Mesendoderm (in vitro differentiated cells): ENCODE measurements around the gene SMAP1.

Experiments used
- DNase-seq: peaks from one replicate; pipeline ENCODE4 v3.0.0; 2013
- H2AK5ac ChIP-seq: 2 replicates; pipeline ENCODE4 v1.6.1; 2013; ENCODE audit warnings: low read length, inconsistent platforms
- H2BK120ac ChIP-seq: 2 replicates; pipeline ENCODE4 v1.6.1; 2013; ENCODE audit warnings: low read depth, mild to moderate bottlenecking, low read length, moderate library complexity, mixed read lengths
- H2BK15ac ChIP-seq: replicated peaks from 2 replicates; pipeline ENCODE4 v1.6.1; 2013; ENCODE audit warnings: low read depth, mild to moderate bottlenecking, moderate library complexity
- H2BK5ac ChIP-seq: 2 replicates; pipeline ENCODE4 v1.6.1; 2013; ENCODE audit warnings: low read length, inconsistent platforms
- H3K18ac ChIP-seq: 2 replicates; pipeline ENCODE4 v1.6.1; 2013; ENCODE audit warnings: mild to moderate bottlenecking, low read length, mixed read lengths
- H3K23ac ChIP-seq: one replicate; pipeline ENCODE4 v1.6.1; 2013; ENCODE audit warnings: low read length
- H3K27ac ChIP-seq: 2 replicates; pipeline ENCODE4 v1.5.1; 2013; ENCODE audit warnings: low read depth, mild to moderate bottlenecking, inconsistent platforms, low read length, moderate library complexity
- H3K27me3 ChIP-seq: 2 replicates; pipeline ENCODE4 v1.6.1; 2013; ENCODE audit warnings: low read length, control low read depth, mild to moderate bottlenecking, inconsistent platforms; ENCODE audit not compliant: insufficient read depth, poor library complexity
- H3K36me3 ChIP-seq: 2 replicates; pipeline ENCODE4 v1.6.1; 2013; ENCODE audit warnings: low read length, inconsistent platforms; ENCODE audit not compliant: control insufficient read depth, insufficient read depth
- H3K4ac ChIP-seq: one replicate; pipeline ENCODE4 v1.6.1; 2013; ENCODE audit warnings: low read depth, mild to moderate bottlenecking, low read length, moderate library complexity
- H3K4me1 ChIP-seq: 2 replicates; pipeline ENCODE4 v1.6.1; 2013; ENCODE audit warnings: low read depth, low read length, inconsistent platforms; ENCODE audit not compliant: control insufficient read depth
- H3K4me2 ChIP-seq: 2 replicates; pipeline ENCODE4 v1.6.1; 2013; ENCODE audit warnings: low read length
- H3K4me3 ChIP-seq: 2 replicates; pipeline ENCODE4 v1.5.1; 2013; ENCODE audit warnings: mild to moderate bottlenecking, low read length
- H3K56ac ChIP-seq: one replicate; pipeline ENCODE4 v1.6.1; 2013; ENCODE audit warnings: low read length
- H3K79me1 ChIP-seq: 2 replicates; pipeline ENCODE4 v1.6.1; 2013; ENCODE audit warnings: low read length, inconsistent platforms
- H3K79me2 ChIP-seq: 2 replicates; pipeline ENCODE4 v1.6.1; 2013; ENCODE audit warnings: mild to moderate bottlenecking, low read length; ENCODE audit not compliant: control insufficient read depth, insufficient read depth
- H3K9ac ChIP-seq: 2 replicates; pipeline ENCODE4 v1.6.1; 2013; ENCODE audit warnings: low read length, inconsistent platforms
- H4K5ac ChIP-seq: one replicate; pipeline ENCODE4 v1.6.1; 2013; ENCODE audit warnings: low read length
- H4K8ac ChIP-seq: one replicate; pipeline ENCODE4 v1.6.1; 2013; ENCODE audit warnings: low read depth, mild to moderate bottlenecking, control low read depth, low read length, moderate library complexity
- WGBS: extraction: QIAGEN DNeasy Blood & Tissue Kit; methylation state at CpG from one replicate; pipeline ENCODE4 v1.1.7; 2013; ENCODE audit warnings: low lambda C conversion rate, missing lambda C conversion rate; ENCODE audit not compliant: insufficient coverage; ENCODE audit errors: extremely low coverage; 5-methylcytosine and 5-hydroxymethylcytosine counted together

The SMAP1 gene

DNA sequence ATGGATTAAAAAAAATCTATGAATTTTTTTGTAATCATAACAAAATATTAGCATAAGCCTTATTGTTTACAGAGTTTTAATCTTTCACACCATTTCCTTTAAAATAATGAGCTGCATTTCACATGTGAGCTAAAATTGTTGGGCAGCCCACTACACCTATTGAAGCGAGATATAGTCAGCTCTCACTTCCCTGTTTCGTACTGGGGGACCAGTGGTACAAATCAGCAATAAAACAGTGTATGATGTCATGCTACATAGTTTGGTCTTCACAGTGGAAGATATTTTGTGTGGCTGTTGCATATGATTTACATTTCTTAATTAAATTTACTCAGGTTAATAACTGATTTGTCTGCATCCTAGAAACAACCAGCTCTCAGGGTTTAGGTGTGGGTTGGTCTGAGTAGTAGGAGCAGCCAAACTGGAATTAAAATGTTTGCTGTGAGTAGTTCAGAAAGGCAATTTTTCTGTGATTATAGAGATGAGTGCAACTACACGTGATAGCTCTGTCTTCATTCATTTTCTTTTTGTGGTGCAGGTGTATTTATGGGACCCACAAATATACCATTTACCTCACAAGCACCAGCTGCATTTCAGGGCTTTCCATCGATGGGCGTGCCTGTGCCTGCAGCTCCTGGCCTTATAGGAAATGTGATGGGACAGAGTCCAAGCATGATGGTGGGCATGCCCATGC, 189.8 kb downstream of the SMAP1 start:
- Histone ChIP-seq H3K18ac (no peak overlapping the region), H3K4me2 (no peak overlapping the region), H3K4ac (no peak overlapping the region), H2BK15ac (no peak overlapping the region), H3K79me2 (no peaks in the 10 kb centered on the region), H2BK120ac (no peak overlapping the region), H3K56ac (no peak overlapping the region), H3K36me3 (no peaks in the 10 kb centered on the region), H4K5ac (no peak overlapping the region), H4K8ac (no peak overlapping the region), H3K9ac (no peak overlapping the region), H2BK5ac (no peak overlapping the region), H3K4me3 (no peak overlapping the region), H2AK5ac (no peak overlapping the region), H3K79me1 (no peaks in the 10 kb centered on the region), H3K4me1 (no peaks in the 10 kb centered on the region), H3K23ac (no peak overlapping the region), H3K27ac (no peak overlapping the region), H3K27me3 (no peaks in the 10 kb centered on the region)
- no CpG with 5 or more reads among the region's 5 CpGs for WGBS
- no peak for DNase-seq

DNA sequence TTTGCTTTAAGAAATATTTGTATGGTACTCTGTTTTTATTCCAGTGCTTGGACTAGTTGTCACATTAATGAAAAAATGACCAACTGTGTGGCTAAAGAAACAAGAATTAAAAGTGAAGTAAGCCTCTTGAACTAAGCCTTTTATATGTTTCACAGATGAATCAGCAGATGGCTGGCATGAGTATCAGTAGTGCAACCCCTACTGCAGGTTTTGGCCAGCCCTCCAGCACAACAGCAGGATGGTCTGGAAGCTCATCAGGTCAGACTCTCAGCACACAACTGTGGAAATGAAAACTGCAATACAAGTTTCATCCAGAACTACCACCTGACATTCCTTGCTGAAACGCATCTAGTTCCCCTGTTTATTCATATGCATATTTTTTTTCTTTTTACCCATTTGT, 192.4 kb downstream of the SMAP1 start:
- H3K4me3 ChIP-seq: no peak overlapping the region
- H3K4ac ChIP-seq: no peak overlapping the region
- no peaks in the 10 kb centered on the region for H3K79me2 ChIP-seq
- H2BK120ac ChIP-seq: no peak overlapping the region
- H3K56ac ChIP-seq: no peak overlapping the region
- no peak overlapping the region for H3K18ac ChIP-seq
- H4K8ac ChIP-seq: no peak overlapping the region
- H3K4me2 ChIP-seq: no peak overlapping the region
- no peak overlapping the region for H3K9ac ChIP-seq
- no peak overlapping the region for H4K5ac ChIP-seq
- H2AK5ac ChIP-seq: no peak overlapping the region
- DNase-seq: no peak
- H3K79me1 ChIP-seq: no peaks in the 10 kb centered on the region
- no peak overlapping the region for H3K23ac ChIP-seq
- H3K27ac ChIP-seq: no peak overlapping the region
- H3K27me3 ChIP-seq: no peaks in the 10 kb centered on the region
- WGBS: no CpG with 5 or more reads among the region's 1 CpG
- H2BK5ac ChIP-seq: no peak overlapping the region
- H3K36me3 ChIP-seq: no peaks in the 10 kb centered on the region
- no peaks in the 10 kb centered on the region for H3K4me1 ChIP-seq
- no peak overlapping the region for H2BK15ac ChIP-seq

DNA sequence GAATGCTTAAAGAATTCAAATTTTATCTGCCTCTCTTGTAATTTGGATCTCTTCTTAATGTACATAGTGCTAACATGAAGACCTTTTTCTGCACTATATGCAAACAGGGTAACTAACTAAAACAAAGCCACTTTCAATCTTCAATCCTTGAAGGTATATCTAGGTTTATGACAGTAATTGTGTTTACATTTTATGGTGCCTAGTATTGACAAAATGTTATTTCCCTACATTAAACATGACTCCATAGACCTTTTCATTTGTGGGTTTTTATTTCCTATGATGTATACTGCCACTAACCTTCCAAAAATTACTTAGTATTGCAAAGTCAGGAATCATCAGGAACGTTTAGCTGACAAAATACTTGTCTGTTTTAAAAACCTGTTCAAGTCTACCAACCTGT, 193.2 kb downstream of the SMAP1 start:
- Histone ChIP-seq H2BK15ac (no peak overlapping the region), H3K79me1 (no peaks in the 10 kb centered on the region), H3K4ac (no peak overlapping the region), H3K79me2 (no peaks in the 10 kb centered on the region), H2BK5ac (no peak overlapping the region), H4K5ac (no peak overlapping the region), H3K36me3 (no peaks in the 10 kb centered on the region), H3K18ac (no peak overlapping the region), H3K27ac (no peak overlapping the region), H3K27me3 (no peaks in the 10 kb centered on the region), H3K23ac (no peak overlapping the region), H4K8ac (no peak overlapping the region), H3K4me1 (no peaks in the 10 kb centered on the region), H3K4me2 (no peak overlapping the region), H2BK120ac (no peak overlapping the region), H2AK5ac (no peak overlapping the region), H3K56ac (no peak overlapping the region), H3K4me3 (no peak overlapping the region), H3K9ac (no peak overlapping the region)
- DNase-seq: no peak
- no CpG with 5 or more reads among the region's 1 CpG for WGBS

DNA sequence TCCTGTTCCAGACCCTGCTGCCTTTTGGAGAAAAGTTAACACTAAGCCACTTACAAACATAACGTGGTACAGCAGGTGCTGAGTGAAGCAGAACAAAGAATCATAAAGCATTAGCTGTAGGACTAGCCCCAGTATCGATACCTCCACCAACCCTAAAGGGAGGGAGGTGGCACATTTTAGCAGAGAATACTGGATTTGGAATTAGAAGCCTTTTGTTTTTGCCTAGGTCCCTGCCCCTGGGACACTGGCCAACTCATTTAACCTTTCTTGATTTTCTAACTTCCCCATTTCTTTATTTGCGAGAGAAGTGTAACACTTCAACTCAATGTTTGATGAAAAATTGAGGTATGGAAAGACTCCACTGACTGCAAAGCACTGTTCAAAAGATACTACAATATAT, 195.7 kb downstream of the SMAP1 start:
- H3K18ac ChIP-seq: no peak overlapping the region
- no peak overlapping the region for H2BK120ac ChIP-seq
- H3K27me3 ChIP-seq: no peaks in the 10 kb centered on the region
- no peak overlapping the region for H3K9ac ChIP-seq
- H4K5ac ChIP-seq: no peak overlapping the region
- H3K79me2 ChIP-seq: no peaks in the 10 kb centered on the region
- H3K56ac ChIP-seq: no peak overlapping the region
- no peak overlapping the region for H3K4me2 ChIP-seq
- H2BK15ac ChIP-seq: no peak overlapping the region
- H3K4me3 ChIP-seq: no peak overlapping the region
- no peaks in the 10 kb centered on the region for H3K36me3 ChIP-seq
- WGBS: no CpG with 5 or more reads among the region's 3 CpGs
- H3K4ac ChIP-seq: no peak overlapping the region
- H2BK5ac ChIP-seq: no peak overlapping the region
- no peaks in the 10 kb centered on the region for H3K79me1 ChIP-seq
- H3K4me1 ChIP-seq: no peaks in the 10 kb centered on the region
- no peak overlapping the region for H2AK5ac ChIP-seq
- no peak overlapping the region for H4K8ac ChIP-seq
- H3K27ac ChIP-seq: no peak overlapping the region
- DNase-seq: no peak
- no peak overlapping the region for H3K23ac ChIP-seq

DNA sequence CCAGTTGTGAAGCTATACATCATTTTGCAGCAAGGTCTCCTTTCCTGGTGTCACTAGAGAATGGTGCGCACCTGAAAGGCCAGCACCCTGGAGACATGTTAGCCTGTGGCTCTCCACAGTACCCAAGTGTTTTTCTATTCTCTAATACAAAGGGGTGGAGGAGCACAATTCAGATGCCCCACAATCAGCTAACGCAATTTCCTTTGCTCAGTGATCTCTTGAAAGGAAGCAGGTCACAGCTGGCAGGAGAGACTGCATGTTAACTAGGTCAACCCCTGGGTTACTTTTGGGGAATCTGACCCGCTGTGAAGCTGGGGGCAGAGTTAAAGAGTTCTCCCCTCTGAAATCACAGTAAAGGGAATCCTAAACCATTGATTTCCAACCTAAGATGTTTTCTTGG, 196.7 kb downstream of the SMAP1 start:
- Histone ChIP-seq H3K4me3 (no peak overlapping the region), H3K79me2 (no peaks in the 10 kb centered on the region), H2BK15ac (no peak overlapping the region), H3K36me3 (no peaks in the 10 kb centered on the region), H3K4ac (no peak overlapping the region), H3K23ac (no peak overlapping the region), H3K56ac (no peak overlapping the region), H3K79me1 (no peaks in the 10 kb centered on the region), H3K18ac (no peak overlapping the region), H3K4me1 (no peaks in the 10 kb centered on the region), H3K4me2 (no peak overlapping the region), H4K5ac (no peak overlapping the region), H3K27me3 (no peaks in the 10 kb centered on the region), H2BK5ac (no peak overlapping the region), H3K27ac (no peak overlapping the region), H4K8ac (no peak overlapping the region), H3K9ac (no peak overlapping the region), H2BK120ac (no peak overlapping the region), H2AK5ac (no peak overlapping the region)
- no CpG with 5 or more reads among the region's 3 CpGs for WGBS
- DNase-seq: peak; percentile 19

DNA sequence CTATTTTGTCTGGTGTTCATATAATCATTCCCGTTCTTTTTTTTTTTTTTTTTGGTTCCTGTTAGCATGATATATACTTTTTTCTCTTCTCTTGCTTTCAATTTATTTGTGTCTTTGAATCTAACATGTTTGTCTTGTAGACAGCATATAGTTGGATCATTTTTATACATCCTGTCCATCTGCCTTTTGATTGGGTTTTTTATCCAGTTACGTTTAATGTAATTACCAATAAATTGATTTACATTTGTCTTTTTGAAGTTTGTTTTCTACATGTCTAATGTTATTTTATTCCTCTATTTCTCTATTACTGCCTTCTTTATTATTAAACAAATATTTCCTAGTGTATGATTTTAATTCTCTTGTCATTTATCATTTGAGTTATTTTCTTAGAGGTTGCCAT, 204.8 kb downstream of the SMAP1 start:
- H3K27me3 ChIP-seq: no peaks in the 10 kb centered on the region
- H3K4ac ChIP-seq: no peak overlapping the region
- no CpG with 5 or more reads among the region's 2 CpGs for WGBS

More for the DNA sequence above, 204.8 kb downstream of the SMAP1 start:
- no peaks in the 10 kb centered on the region for H3K36me3 ChIP-seq
- H3K4me2 ChIP-seq: no peak overlapping the region
- no peaks in the 10 kb centered on the region for H3K4me1 ChIP-seq
- H3K23ac ChIP-seq: no peak overlapping the region
- no peak overlapping the region for H3K9ac ChIP-seq
- H3K18ac ChIP-seq: no peak overlapping the region
- H4K5ac ChIP-seq: no peak overlapping the region
- no peak overlapping the region for H3K27ac ChIP-seq
- no peaks in the 10 kb centered on the region for H3K79me1 ChIP-seq
- no peak overlapping the region for H2BK120ac ChIP-seq
- no peak overlapping the region for H3K4me3 ChIP-seq
- H3K79me2 ChIP-seq: no peaks in the 10 kb centered on the region
- DNase-seq: no peak
- no peak overlapping the region for H4K8ac ChIP-seq
- H2AK5ac ChIP-seq: no peak overlapping the region
- no peak overlapping the region for H2BK15ac ChIP-seq
- H2BK5ac ChIP-seq: no peak overlapping the region
- H3K56ac ChIP-seq: no peak overlapping the region
